ENCODE measurements around the gene CNR2.
"Not testable (repeated sequence)": the region's sequence is repeated elsewhere in the genome, so short reads cannot be mapped to it uniquely, and the experiment has no call there.

The CNR2 gene

DNA sequence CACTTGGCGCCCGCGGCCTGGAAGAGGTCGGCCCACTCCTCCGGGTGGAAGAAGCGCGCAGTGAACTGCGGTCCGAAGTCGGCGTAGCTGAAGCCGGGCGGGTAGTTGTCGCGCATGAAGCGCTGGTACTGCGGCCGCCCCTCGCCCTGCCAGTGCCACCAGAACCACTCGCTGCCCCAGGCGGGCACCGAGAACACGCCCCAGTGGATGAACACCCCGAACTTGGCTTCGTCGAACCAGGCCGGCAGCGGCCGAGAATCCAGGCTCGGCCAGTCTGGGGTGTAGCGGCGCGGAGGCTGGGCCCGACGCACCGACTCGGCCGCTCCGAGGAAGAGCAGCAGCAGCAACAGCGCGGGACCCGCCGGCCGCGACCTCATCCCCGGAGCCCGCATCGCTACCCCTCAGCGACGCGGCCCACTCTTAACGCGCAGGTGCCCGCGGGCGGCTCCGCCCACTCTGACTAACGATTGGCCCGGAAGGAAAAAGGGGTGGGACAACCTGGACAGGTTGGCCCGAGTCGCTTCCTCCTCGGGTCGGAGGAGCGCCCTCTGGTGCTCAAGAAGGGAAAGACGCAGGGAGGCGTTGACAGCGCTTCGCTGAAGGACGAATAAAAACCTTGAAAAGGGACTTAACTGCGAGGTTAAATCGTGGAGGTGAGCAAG is 45.1 kb downstream of the CNR2 start, which contains the start of gene FUCA1:
FUCA1 (minus strand) TSS at position 396 of the 662 bp plus-strand sequence; CDS start at position 392, 4 bp downstream.
- H3K4me3 ChIP-seq (ENCODE audit: low read depth, low read length), result peak within 1 kb of the TSS; percentile 75
- TF ChIP-seq, protein P1, sequence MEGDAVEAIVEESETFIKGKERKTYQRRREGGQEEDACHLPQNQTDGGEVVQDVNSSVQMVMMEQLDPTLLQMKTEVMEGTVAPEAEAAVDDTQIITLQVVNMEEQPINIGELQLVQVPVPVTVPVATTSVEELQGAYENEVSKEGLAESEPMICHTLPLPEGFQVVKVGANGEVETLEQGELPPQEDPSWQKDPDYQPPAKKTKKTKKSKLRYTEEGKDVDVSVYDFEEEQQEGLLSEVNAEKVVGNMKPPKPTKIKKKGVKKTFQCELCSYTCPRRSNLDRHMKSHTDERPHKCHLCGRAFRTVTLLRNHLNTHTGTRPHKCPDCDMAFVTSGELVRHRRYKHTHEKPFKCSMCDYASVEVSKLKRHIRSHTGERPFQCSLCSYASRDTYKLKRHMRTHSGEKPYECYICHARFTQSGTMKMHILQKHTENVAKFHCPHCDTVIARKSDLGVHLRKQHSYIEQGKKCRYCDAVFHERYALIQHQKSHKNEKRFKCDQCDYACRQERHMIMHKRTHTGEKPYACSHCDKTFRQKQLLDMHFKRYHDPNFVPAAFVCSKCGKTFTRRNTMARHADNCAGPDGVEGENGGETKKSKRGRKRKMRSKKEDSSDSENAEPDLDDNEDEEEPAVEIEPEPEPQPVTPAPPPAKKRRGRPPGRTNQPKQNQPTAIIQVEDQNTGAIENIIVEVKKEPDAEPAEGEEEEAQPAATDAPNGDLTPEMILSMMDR (IDR thresholded peaks at IDR 0.05; ENCODE audit: insufficient read depth, low read depth, low read length, missing control alignments), result peak; percentile 96
- peak; percentile 97 for DNase-seq (ENCODE audit: low read depth)

DNA sequence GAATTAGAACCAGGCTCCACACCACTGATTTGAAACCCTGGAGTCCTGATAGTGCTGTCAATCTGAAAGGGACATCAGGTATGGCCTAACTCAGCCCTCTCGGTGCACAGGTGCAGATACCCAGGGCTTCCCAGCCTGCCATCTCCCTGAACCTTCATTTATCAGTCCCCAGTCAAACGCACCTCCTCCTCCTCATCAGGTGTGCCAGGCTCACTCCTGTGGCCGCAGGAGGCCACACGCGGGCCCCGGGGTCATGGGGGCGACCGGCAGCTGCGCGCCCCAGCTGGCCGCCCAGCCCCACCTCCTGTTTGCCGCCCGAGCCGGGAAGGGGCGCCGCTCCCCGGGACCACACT is 45.6 kb downstream of the CNR2 start:
- DNase-seq (ENCODE audit: low read depth), result peak; percentile 14
- TF ChIP-seq, protein P1 (IDR thresholded peaks at IDR 0.05; ENCODE audit: insufficient read depth, low read depth, low read length, missing control alignments), result no peak
- H3K4me3 ChIP-seq (ENCODE audit: low read depth, low read length), result peak overlapping the region; percentile 75

DNA sequence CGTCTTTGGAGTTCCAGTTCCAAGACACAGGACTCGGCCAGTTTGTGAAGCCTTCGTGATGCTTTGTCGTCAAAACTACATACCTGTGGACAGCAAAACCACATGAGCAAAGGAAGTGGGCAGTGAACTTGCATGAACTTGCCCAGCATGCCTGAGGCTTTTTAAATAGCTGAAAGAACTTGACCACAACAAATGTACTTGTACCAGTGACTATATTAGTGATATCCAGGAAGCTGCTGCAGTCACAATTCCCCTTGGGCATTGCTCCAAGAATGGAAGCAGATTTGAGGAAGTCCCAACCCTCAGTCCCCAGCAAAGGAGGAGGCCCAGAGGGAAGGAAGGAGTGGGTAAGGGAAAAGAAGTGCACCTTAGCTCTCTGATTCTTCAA is 47.6 kb downstream of the CNR2 start:
- peak; percentile 90 for DNase-seq (ENCODE audit: low read depth)
- peak overlapping the region; percentile 75 for H3K4me3 ChIP-seq (ENCODE audit: low read depth, low read length)
- TF ChIP-seq, protein P1 (IDR thresholded peaks at IDR 0.05; ENCODE audit: insufficient read depth, low read depth, low read length, missing control alignments), result no peak

DNA sequence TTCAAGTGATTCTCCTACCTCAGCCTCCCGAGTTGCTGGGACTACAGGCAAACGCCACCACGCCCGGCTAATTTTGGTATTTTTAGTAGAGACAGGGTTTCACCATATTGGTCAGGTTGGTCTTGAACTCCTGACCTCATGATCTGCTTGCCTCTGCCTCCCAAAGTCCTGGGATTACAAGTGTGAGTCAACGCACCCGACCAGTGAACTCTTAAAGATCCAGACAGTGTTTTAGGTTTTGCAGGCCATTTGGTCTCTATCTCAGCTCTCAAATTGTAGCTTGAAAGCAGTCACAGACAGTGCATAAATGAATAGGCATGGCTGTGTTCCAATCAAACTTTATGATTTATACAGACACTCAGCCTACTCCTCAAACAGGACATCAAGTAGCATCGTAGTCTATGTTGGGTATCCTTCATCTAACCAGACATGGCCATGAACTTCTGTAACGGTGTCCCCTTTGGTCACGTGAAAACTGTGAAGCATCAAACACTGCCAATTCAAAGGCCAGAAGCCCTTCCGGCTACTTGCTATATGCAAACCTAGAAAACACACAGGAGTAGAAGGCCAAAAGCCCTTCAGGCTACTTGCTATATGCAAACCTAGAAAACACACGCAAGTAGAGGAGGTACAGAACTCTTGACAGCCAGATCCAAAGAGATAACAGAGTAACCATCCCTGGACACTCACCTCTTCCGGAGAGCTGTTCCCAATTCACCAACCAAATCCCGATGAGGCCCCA is 48.2 kb downstream of the CNR2 start:
- TF ChIP-seq, protein P1 (IDR thresholded peaks at IDR 0.05; ENCODE audit: insufficient read depth, low read depth, low read length, missing control alignments), result no peak
- no peak for DNase-seq (ENCODE audit: low read depth)
- H3K4me3 ChIP-seq (ENCODE audit: low read depth, low read length), result peak overlapping the region; percentile 15

DNA sequence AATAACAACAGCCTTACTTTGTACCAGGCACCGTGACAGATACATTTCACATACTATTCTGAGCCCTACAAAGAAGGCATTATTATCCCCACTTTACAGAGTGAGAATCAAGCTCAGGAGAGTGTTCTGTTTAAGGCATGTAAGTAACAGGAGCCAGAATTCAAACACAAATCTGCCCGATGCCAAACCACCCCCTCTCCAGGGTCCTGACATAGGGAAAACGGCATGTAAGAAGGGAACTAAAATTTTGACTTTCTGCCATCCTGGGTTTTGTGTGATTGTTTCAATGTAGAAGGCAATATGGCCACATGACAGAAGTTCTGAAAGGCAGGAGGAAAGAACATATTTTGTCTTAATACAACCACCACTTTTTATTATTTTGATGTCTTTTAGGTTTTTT is 50.5 kb downstream of the CNR2 start:
- TF ChIP-seq, protein P1 (IDR thresholded peaks at IDR 0.05; ENCODE audit: insufficient read depth, low read depth, low read length, missing control alignments), result no peak
- no peak for DNase-seq (ENCODE audit: low read depth)
- H3K4me3 ChIP-seq (ENCODE audit: low read depth, low read length), result no peak overlapping the region

DNA sequence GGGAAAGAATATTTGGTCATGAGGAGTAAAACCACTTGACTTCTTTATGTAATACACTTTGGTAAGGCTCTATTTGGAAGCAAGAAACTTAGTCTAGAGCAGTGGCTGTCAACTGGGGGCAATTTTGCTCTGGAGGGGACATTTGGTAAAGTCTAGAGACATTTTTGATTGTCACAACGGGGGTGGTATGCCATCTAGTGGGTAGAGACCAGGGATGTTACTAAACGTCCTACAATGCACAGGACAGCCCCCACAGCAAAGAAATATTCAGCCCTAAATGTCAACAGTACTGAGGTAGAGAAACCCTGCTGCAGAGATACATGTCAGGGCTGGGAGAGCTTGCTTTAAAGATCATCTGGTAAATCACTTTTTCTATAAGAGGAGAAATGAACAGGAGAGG is 58.6 kb downstream of the CNR2 start:
- TF ChIP-seq, protein P1 (IDR thresholded peaks at IDR 0.05; ENCODE audit: insufficient read depth, low read depth, low read length, missing control alignments), result peak; percentile 18
- peak; percentile 21 for DNase-seq (ENCODE audit: low read depth)
- no peak overlapping the region for H3K4me3 ChIP-seq (ENCODE audit: low read depth, low read length)

DNA sequence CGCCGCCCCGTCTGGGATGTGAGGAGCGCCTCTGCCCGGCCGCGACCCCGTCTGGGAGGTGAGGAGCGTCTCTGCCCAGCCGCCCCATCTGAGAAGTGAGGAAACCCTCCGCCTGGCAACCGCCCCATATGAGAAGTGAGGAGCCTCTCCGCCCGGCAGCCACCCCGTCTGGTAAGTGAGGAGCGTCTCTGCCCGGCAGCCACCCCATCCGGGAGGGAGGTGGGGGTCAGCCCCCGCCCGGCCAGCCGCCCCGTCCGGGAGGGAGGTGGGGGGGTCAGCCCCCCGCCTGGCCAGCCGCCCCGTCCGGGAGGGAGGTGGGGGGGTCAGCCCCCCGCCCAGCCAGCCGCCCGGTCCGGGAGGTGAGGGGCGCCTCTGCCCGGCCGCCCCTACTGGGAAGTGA is 60.0 kb downstream of the CNR2 start:
- not testable (repeated sequence) for H3K4me3 ChIP-seq (ENCODE audit: low read depth, low read length); DNase-seq (ENCODE audit: low read depth)

DNA sequence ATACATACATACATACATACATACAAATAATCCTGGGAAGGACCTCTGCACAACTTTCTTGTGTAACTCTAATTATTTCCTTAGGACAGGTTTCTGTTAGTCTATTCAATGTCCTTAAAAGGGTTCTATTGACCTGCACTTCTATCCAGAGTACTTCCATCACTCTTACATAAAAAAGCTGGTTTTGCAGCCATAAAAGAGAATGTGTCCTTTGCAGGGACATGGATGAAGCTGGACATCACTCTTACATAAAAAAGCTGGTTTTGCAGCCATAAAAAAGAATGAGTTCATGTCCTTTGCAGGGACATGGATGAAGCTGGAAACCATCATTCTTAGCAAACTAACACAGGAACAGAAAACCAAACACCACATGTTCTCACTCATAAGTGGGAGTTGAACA is 61.8 kb downstream of the CNR2 start:
- not testable (repeated sequence) for DNase-seq (ENCODE audit: low read depth); H3K4me3 ChIP-seq (ENCODE audit: low read depth, low read length)
